ENCODE results near the gene SLC29A1.

DNA sequence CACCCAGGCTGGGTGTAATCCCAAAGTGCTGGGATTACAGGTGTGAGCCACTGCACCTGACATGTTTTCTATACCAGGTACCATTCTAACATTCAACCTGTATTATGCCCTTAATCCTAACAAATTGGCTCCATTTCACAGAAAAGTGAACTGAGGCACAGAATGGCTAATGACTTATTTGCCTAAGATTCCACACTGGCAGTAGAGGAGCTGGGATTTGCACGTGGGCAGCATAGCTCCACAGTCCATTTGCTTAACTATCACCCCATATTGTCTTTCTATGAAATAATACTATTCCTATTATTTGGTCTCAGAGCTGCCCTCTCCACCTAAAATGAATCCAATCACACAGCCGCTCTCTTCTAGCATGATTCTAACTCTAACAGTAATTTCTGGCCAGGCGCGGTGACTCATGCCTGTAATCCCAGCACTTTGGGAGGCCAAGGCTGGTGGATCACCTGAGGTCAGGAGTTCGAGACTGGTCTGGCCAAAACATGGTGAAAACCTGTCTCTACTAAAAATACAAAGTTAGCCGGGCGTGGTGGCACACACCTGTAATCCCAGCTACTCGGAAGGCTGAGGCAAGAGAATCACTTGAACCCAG is 30.0 kb upstream of the SLC29A1 start:
- TF ChIP-seq, protein P1, sequence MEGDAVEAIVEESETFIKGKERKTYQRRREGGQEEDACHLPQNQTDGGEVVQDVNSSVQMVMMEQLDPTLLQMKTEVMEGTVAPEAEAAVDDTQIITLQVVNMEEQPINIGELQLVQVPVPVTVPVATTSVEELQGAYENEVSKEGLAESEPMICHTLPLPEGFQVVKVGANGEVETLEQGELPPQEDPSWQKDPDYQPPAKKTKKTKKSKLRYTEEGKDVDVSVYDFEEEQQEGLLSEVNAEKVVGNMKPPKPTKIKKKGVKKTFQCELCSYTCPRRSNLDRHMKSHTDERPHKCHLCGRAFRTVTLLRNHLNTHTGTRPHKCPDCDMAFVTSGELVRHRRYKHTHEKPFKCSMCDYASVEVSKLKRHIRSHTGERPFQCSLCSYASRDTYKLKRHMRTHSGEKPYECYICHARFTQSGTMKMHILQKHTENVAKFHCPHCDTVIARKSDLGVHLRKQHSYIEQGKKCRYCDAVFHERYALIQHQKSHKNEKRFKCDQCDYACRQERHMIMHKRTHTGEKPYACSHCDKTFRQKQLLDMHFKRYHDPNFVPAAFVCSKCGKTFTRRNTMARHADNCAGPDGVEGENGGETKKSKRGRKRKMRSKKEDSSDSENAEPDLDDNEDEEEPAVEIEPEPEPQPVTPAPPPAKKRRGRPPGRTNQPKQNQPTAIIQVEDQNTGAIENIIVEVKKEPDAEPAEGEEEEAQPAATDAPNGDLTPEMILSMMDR (IDR thresholded peaks at IDR 0.05; ENCODE audit: borderline replicate concordance, extremely low read depth, low read length, poor library complexity, severe bottlenecking), result no peak
- TF ChIP-seq EZH2 (IDR thresholded peaks at IDR 0.05; ENCODE audit: borderline replicate concordance, low read depth, low read length, severe bottlenecking), result no peak

Data from DND-41 (cell line).